Ectodermal cell (in vitro differentiated cells): Measurements from ENCODE around the gene SNRNP200.
A peak's percentile ranks its signal among the peaks of the same experiment; 100 is the strongest.
"Not testable (repeated sequence)": the region's sequence is repeated elsewhere in the genome, so short reads cannot be mapped to it uniquely, and the experiment has no call there.

Experiments
- H3K27ac ChIP-seq: 2 replicates; pipeline ENCODE4 v1.7.0; 2013; ENCODE audit warnings: mild to moderate bottlenecking, low read depth, low read length; ENCODE audit not compliant: insufficient read depth, poor library complexity, severe bottlenecking
- H3K27me3 ChIP-seq: 2 replicates; pipeline ENCODE4 v1.7.0; 2013; ENCODE audit warnings: mild to moderate bottlenecking, low read length; ENCODE audit not compliant: insufficient read depth, control insufficient read depth, poor library complexity, severe bottlenecking
- H3K36me3 ChIP-seq: one replicate; pipeline ENCODE4 v1.7.0; 2013; ENCODE audit warnings: low read length; ENCODE audit not compliant: control insufficient read depth, insufficient read depth
- H3K4me1 ChIP-seq: one replicate; pipeline ENCODE4 v1.7.0; 2013; ENCODE audit warnings: low read length; ENCODE audit not compliant: control insufficient read depth, insufficient read depth
- H3K4me3 ChIP-seq: 2 replicates; pipeline ENCODE4 v1.7.0; 2013; ENCODE audit warnings: low read depth, low read length, control low read depth; ENCODE audit not compliant: insufficient read depth
- H3K9me3 ChIP-seq: 2 replicates; pipeline ENCODE4 v1.7.0; 2013; ENCODE audit warnings: mild to moderate bottlenecking, low read length, moderate library complexity; ENCODE audit not compliant: control insufficient read depth
- WGBS, 2 experiments: methylation state at CpG; one replicate each; pipeline ENCODE4 v1.1.7; 2013; ENCODE audit warnings: missing lambda C conversion rate in 2 of 2; 5-methylcytosine and 5-hydroxymethylcytosine counted together

SNRNP200 gene

DNA sequence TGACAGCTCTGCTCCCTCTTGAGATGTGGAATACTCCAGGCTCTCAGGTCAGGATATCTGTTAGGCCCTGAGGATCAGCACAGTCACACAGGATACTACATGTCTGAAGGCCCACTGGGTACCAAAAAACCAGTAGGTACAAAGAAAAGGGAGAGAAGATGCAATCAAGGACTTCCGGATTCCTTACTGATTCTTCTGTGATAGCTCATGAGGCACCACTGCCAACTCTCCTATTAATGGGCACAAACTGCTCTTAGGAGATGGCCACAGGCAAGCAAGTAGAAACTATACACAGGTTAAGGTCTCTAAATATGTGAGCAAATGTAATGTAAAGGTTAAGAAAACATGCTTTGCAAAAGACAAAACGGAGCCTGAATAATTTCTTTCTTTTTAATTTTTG lies 43.0 kb downstream of the SNRNP200 start:
- no peaks in the 10 kb centered on the region for H3K27me3 ChIP-seq
- 81 to 93% methylated on average over 2 of the region's 2 CpGs for WGBS, 2 experiments
- H3K36me3 ChIP-seq = peaks cover 8% of the 10 kb centered on the region
- no peak overlapping the region for H3K4me3 ChIP-seq
- no peak overlapping the region for H3K27ac ChIP-seq
- peaks cover 7% of the 10 kb centered on the region for H3K4me1 ChIP-seq
- H3K9me3 ChIP-seq = no peaks in the 10 kb centered on the region

DNA sequence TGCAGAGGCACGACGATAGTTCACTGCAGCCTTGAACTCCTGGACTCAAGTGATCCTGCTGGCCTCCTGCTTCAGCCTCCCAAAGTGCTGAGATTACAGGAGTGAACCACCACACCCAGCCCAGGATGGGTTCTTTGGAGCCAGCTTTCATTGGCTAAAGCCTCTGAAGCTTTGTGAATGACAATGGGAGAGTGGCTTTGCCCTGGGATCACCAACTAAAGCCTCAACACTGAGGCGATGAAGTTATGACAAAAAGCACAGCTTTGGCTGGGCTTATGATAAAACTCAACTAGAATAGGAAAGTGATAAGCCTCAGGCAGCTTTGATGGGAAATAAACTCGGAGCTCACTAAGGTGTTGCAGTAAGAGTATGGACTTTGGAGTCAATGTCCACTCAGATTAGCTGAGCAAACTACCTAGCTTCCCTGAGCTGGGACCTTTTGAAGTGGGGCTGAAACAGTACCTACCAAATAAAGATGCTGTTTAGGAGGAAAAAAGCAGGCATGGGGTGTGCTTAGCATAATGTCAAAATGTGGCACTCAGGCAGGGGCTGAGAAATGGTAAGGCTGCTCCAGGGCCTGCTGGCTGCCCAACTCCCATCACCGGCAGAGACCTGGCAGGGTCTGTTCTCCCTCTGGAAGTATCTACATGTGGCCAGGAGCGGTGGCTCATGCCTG lies 43.9 kb downstream of the SNRNP200 start:
- WGBS, 2 experiments = 91% methylated on average over 6 of the region's 6 CpGs
- Histone ChIP-seq H3K4me1 (peaks cover 7% of the 10 kb centered on the region), H3K27me3 (no peaks in the 10 kb centered on the region), H3K36me3 (peaks cover 8% of the 10 kb centered on the region), H3K27ac (no peak overlapping the region), H3K4me3 (no peak overlapping the region), H3K9me3 (no peaks in the 10 kb centered on the region)

DNA sequence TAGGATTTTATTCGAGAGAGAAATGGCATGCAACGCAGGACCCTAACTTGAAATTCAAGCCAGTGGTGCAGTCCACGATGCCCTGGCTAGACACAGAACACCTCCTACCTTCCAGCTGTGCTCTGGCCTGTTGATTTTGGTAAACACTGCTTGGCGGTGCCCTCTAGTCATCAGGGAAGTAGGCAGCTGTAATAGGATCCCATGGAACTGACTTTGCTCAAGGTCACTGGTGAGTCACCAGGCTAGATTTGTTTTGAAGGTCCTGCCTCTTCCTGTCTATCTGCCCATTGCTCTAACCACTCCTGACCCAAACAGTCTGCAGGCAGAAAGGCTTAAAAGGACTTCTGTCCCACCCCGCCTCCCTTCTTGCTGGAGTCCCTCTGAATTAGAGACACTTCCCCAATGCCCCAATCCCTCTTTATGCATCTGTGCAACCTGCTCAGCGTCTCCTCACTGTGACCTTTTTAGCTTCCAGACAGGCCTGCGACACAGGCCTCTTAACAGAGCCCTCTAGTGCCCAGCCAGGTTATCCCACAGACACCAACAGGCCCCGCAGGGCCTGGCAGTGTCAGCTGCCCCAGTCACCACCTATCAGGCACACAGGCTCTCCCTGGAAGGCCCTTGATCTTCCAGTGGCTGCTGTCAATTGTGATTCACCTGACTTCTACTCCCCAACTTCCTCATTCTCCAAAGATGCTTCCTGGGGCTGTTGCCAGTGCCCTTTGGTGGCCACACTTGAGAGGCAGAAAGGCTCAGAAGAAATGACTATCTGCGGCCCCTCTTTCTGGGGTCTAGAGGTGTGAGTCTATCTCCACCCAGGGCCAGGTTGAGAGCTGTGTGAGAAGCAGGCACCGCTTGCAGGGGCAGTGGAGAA lies 44.7 kb downstream of the SNRNP200 start:
- H3K27ac ChIP-seq = no peak overlapping the region
- H3K36me3 ChIP-seq = peaks cover 8% of the 10 kb centered on the region
- no peaks in the 10 kb centered on the region for H3K27me3 ChIP-seq
- 67 to 70% methylated on average over 10 of the region's 10 CpGs for WGBS, 2 experiments
- H3K9me3 ChIP-seq = no peaks in the 10 kb centered on the region
- peaks cover 7% of the 10 kb centered on the region for H3K4me1 ChIP-seq
- no peak overlapping the region for H3K4me3 ChIP-seq

DNA sequence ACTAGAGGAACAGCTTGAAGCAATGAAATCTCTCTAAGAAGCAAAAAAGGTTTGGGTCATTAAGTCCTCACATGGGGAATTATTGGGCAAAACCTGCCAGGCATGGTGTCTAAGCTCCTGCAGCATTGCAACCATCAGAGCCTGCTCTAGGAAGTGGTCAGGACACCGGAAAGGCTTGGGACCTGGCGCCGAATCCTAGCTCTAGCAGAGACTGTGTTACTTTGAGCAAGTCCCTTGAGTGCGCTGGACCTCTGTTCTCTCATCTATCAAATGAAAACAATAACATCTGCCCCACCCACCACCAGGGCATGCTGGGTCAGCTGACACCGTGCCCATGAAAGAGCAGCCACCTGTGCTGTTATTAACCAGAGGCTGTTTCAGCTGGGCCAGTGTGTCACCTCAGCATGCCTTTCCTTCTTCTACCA lies 45.8 kb downstream of the SNRNP200 start:
- 95% methylated on average over 5 of the region's 5 CpGs for WGBS, 2 experiments
- Histone ChIP-seq H3K4me1 (peaks cover 5% of the 10 kb centered on the region), H3K4me3 (no peak overlapping the region), H3K27me3 (no peaks in the 10 kb centered on the region), H3K9me3 (no peaks in the 10 kb centered on the region), H3K36me3 (peaks cover 13% of the 10 kb centered on the region), H3K27ac (no peak overlapping the region)

DNA sequence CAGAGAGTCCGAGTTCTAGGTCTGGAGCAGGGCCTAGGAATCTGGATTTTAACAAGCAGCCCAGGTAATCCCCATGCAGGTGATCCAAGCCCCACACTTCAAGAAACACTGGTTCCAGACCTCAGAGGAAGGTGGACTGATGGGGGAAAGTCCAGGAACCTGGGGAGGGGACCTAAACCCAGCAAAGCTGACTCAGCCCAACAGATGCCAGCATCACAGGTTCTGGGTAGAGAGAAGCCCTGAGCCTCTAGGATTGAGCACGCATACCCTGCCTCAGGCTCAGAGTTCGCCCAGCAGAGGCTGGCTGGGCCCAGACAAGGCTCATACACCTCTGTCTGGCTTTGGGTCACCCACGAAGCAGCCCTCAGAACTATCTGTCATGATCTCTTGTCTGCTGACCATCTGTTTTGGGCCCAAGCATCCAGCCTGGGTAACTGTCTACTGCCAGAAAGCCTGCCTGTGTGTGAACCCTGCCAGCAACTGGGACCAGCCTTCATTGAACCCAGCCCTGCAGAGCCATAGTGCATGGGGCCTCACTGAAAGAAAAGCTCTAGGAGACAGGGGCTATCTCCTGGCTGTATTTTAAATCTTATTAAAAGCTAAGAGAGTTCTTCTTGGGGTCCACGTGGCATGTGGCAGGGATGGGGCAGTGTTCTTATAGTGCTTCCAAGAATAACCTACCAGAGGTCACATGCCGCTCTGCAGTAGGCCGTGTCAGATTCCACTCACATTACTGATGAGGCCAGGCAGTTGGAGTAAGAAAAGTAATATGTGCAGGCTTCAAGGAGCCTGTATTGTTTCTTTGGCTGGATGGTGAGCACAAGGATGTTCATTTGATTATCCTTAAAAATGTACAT lies 47.0 kb downstream of the SNRNP200 start:
- Histone ChIP-seq H3K36me3 (peaks cover 16% of the 10 kb centered on the region), H3K4me3 (no peak overlapping the region), H3K9me3 (no peaks in the 10 kb centered on the region), H3K27ac (no peak overlapping the region), H3K4me1 (no peaks in the 10 kb centered on the region), H3K27me3 (no peaks in the 10 kb centered on the region)
- 93 to 96% methylated on average over 7 of the region's 7 CpGs for WGBS, 2 experiments

DNA sequence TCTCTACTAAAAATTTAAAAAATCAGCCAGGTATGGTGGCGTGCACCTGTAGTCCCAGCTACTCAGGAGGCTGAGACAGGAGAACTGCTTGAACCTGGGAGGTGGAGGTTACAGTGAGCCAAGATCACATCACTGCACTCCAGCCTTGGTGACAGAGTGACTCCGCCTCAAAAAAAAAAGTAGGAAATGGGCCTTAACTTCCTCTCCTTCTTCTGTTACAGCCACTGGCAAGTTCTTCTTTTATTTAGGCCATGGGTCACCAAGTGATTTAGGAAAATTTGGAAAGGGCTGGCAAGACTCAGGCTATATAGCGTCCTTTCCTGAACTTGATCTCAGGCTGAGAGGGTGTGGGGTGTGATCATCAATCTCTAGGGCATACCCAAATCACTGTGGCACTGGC lies 47.6 kb downstream of the SNRNP200 start:
- H3K36me3 ChIP-seq = peaks cover 16% of the 10 kb centered on the region
- H3K27ac ChIP-seq, H3K27me3 ChIP-seq, H3K4me3 ChIP-seq, H3K9me3 ChIP-seq, H3K4me1 ChIP-seq: not testable (repeated sequence)
- WGBS, 2 experiments = 94 to 97% methylated on average over 3 of the region's 3 CpGs

DNA sequence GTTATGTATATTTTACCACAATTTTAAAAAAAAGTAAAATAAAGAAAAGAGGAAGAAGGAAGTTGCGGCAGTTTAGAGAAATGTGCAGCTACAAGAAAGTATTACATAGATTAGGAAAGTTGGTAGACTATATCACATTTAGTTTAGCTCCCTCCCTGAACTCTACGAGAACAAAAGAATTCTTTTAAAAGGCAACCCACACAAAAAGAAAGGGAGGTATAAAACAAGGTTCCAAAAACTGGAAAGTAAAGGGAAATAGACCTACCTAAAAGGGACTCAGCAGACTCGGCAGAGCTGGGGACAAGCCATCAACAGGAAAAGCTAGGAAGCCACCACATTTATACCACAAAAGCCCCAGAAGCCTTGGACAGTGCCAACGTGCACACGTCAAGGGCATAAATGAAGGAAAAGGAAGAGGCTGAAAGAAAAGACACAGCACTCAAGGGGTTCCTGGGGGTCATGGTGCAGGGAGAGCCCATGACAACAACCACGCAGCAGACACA lies 48.7 kb downstream of the SNRNP200 start:
- Histone ChIP-seq H3K4me1 (no peaks in the 10 kb centered on the region), H3K36me3 (peaks cover 16% of the 10 kb centered on the region), H3K27ac (peak overlapping the region; percentile 31), H3K9me3 (no peaks in the 10 kb centered on the region), H3K4me3 (no peak overlapping the region), H3K27me3 (no peaks in the 10 kb centered on the region)
- 91 to 96% methylated on average over 4 to 6 of the region's 6 CpGs for WGBS, 2 experiments

DNA sequence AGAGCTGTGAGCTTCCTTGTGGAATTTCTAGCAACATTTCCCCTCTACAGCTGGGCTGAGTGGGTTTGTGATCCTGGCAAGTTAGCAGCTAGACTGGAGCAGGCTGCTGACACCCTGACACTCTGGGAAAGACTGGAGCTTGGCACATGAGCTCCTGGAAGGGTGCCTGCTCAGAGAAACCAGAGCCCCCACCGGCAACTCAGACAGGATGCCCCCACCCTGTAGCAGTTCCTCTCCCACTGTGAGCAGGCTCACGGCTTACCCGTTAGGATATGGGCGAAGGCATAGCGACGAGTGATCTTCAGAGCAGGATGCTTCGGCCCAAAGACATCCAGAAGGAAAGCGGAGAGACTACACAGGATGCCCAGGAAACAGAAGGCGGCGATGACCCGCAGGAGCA lies 50.8 kb downstream of the SNRNP200 start:
- H3K27me3 ChIP-seq = no peaks in the 10 kb centered on the region
- no peak overlapping the region for H3K27ac ChIP-seq
- no peaks in the 10 kb centered on the region for H3K9me3 ChIP-seq
- H3K4me3 ChIP-seq = no peak overlapping the region
- WGBS, 2 experiments = 96 to 97% methylated on average over 11 of the region's 11 CpGs
- no peaks in the 10 kb centered on the region for H3K4me1 ChIP-seq
- H3K36me3 ChIP-seq = peaks cover 8% of the 10 kb centered on the region

DNA sequence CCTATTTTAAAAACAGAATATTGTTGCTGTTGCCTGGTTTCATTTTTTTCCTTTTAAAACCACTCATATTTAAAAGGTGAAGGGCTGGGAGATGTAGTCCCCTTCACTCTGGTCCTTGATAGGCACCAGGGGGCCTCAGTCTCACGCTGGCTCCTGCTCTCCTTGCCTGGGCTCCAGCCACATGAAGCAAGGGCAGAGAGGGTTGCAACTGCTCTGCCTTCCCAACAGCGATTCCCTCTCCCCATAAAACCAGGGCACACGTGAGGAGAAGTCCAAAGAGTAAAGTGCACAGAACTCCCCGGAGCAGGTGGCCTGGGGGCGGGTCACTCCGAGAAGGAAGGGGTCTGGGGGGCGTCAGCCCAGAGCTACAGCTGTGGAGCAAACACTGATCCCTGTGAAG lies 52.3 kb downstream of the SNRNP200 start:
- WGBS, 2 experiments = 93 to 94% methylated on average over 7 of the region's 7 CpGs
- Histone ChIP-seq H3K27me3 (no peaks in the 10 kb centered on the region), H3K9me3 (no peaks in the 10 kb centered on the region), H3K36me3 (peaks cover 8% of the 10 kb centered on the region), H3K4me3 (no peak overlapping the region), H3K27ac (no peak overlapping the region), H3K4me1 (no peaks in the 10 kb centered on the region)

DNA sequence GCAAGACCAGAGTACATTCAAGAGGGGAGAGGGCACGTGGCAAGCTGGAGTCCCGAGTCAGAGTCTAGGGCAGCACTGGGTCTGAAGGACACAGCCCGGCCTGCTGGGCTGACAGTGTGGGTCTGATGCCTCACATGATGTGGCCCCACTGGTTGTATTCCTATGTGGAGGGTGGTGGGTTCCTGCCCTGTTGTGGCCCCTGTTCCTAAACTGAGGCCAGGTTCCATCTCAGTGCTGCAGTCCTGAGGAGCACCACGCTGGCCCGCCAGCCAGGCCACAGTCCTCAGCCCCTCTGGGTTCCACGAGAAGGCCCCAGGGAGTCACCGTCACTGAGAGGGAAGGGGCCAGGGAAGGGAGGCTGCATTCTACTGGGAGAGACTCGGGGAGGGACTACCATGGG lies 52.8 kb downstream of the SNRNP200 start:
- 95 to 97% methylated on average over 8 of the region's 8 CpGs for WGBS, 2 experiments

More for the DNA sequence above, 52.8 kb downstream of the SNRNP200 start:
- Histone ChIP-seq H3K9me3 (no peaks in the 10 kb centered on the region), H3K4me1 (no peaks in the 10 kb centered on the region), H3K36me3 (peaks cover 8% of the 10 kb centered on the region), H3K4me3 (no peak overlapping the region), H3K27me3 (no peaks in the 10 kb centered on the region), H3K27ac (no peak overlapping the region)
